Hepatocyte (in vitro differentiated cells): ENCODE measurements around the gene ELOVL5. TPM values are rescaled to one million over a fixed set of nuclear protein-coding genes. Genes with fewer than 3 reads are reported as not detected.
"Not testable (repeated sequence)": the region's sequence is repeated elsewhere in the genome, so short reads cannot be mapped to it uniquely, and the experiment has no call there.

ENCODE experiments used
- DNase-seq: peaks from one replicate; pipeline ENCODE4 v3.0.0-alpha.2; 2016; ENCODE audit warnings: low spot score
- H2AFZ ChIP-seq: fragments of 200-600 bp; sonication (generic); 2 replicates; pipeline ENCODE4 v1.6.0; 2016; ENCODE audit warnings: antibody characterized with exemption, mild to moderate bottlenecking
- H3K27ac ChIP-seq: fragments of 200-600 bp; sonication (generic); 2 replicates; pipeline ENCODE4 v1.5.1; 2016; ENCODE audit warnings: mild to moderate bottlenecking
- H3K27me3 ChIP-seq: fragments of 200-600 bp; sonication (generic); 2 replicates; pipeline ENCODE4 v1.6.1; 2016
- H3K36me3 ChIP-seq: fragments of 200-600 bp; sonication (generic); replicated peaks from 2 replicates; pipeline ENCODE4 v1.5.1; 2016; ENCODE audit warnings: low read depth; ENCODE audit not compliant: insufficient read depth
- H3K4me1 ChIP-seq: fragments of 200-600 bp; sonication (generic); 2 replicates; pipeline ENCODE4 v1.5.1; 2016; ENCODE audit warnings: mild to moderate bottlenecking, moderate library complexity; ENCODE audit not compliant: insufficient read depth
- H3K4me2 ChIP-seq: fragments of 200-600 bp; sonication (generic); 2 replicates; pipeline ENCODE4 v1.6.0; 2016
- H3K4me3 ChIP-seq: fragments of 200-600 bp; sonication (generic); 2 replicates; pipeline ENCODE4 v1.5.1; 2016; ENCODE audit warnings: mild to moderate bottlenecking
- H3K79me2 ChIP-seq: fragments of 200-600 bp; sonication (generic); 2 replicates; pipeline ENCODE4 v1.6.0; 2017; ENCODE audit warnings: mild to moderate bottlenecking
- H3K9me2 ChIP-seq: fragments of 200-600 bp; sonication (generic); replicated peaks from 2 replicates; pipeline ENCODE4 v1.6.0; 2017; ENCODE audit warnings: mild to moderate bottlenecking; ENCODE audit not compliant: insufficient read depth
- H3K9me3 ChIP-seq: fragments of 200-600 bp; sonication (generic); 2 replicates; pipeline ENCODE4 v1.5.1; 2016; ENCODE audit warnings: low read depth, mild to moderate bottlenecking
- H4K20me1 ChIP-seq: fragments of 200-600 bp; sonication (generic); 2 replicates; pipeline ENCODE4 v1.6.0; 2016; ENCODE audit warnings: mild to moderate bottlenecking; ENCODE audit not compliant: insufficient read depth, poor library complexity, severe bottlenecking
- CTCF ChIP-seq: fragments of 200-600 bp; sonication (generic); IDR thresholded peaks from 2 replicates; pipeline ENCODE4 v1.5.1; 2016; ENCODE audit warnings: antibody characterized with exemption, mild to moderate bottlenecking; ENCODE audit not compliant: poor library complexity
- EZH2 ChIP-seq: fragments of 200-600 bp; sonication (generic); IDR thresholded peaks from 2 replicates; pipeline ENCODE4 v1.6.1; 2016; ENCODE audit warnings: antibody characterized with exemption, mild to moderate bottlenecking, borderline replicate concordance
- EZH2phosphoT487 ChIP-seq: fragments of 200-600 bp; sonication (generic); IDR thresholded peaks from one replicate; pipeline ENCODE4 v1.6.1; 2018; ENCODE audit warnings: antibody characterized with exemption, mild to moderate bottlenecking, low read depth, moderate library complexity; ENCODE audit not compliant: unreplicated experiment, severe bottlenecking
- WGBS: methylation state at CpG from one replicate; pipeline ENCODE4 v1.1.6; 2016; ENCODE audit warnings: low lambda C conversion rate; ENCODE audit errors: missing lambda C conversion rate; 5-methylcytosine and 5-hydroxymethylcytosine counted together
- polyA plus RNA-seq: library from polyadenylated mRNA; unstranded; fragments of >200 nt; fragmentation: Nextera tagmentation; extraction: Ambion mirVana; gene quantifications from 2 replicates; pipeline ENCODE4 v1.2.1, GENCODE V29; 2016
- total RNA-seq: library from RNA; depleted of rRNA; stranded (reverse); fragments of >200 nt; gene quantifications from 2 replicates; pipeline ENCODE4 v1.2.3, GENCODE V29; 2014

ELOVL5 gene
- total and polyA plus RNA-seq, 2 experiments from 2014 or later, result 144 to 156 TPM

GRCh38 chr6:53391170-53391569, 42.4 kb upstream of the ELOVL5 start:
- Histone ChIP-seq H3K4me2 (no peak overlapping the region), H3K9me2 (no peaks in the 10 kb centered on the region), H3K79me2 (no peaks in the 10 kb centered on the region), H3K27ac (no peak overlapping the region), H3K27me3 (no peaks in the 10 kb centered on the region), H2AFZ (no peak overlapping the region), H3K4me1 (no peaks in the 10 kb centered on the region), H3K9me3 (no peaks in the 10 kb centered on the region), H3K36me3 (no peaks in the 10 kb centered on the region), H4K20me1 (no peaks in the 10 kb centered on the region), H3K4me3 (no peak overlapping the region)
- no peak for DNase-seq
- WGBS, result 79% methylated on average over 3 of the region's 3 CpGs
- no peak for TF ChIP-seq EZH2phosphoT487
- TF ChIP-seq CTCF, result no peak
- no peak for TF ChIP-seq EZH2

DNA sequence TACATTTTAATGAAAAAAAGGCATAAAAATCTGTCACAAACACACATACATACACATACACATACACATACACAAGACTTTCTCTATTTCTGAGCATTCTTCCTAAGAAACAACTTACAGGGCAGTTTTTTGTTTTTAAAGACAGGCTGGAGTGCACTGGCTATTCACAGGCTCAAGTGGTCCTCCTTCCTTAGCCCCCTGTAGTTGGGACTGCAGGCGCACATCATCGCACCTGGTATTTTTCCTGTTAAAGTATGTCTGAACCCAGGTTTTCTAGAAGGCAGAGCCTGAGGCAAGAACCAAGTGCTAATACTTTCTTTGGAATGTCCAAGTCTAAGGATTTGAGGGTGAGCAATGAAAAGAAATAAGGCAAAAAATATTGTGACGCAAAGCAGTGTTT, 41.3 kb upstream of the ELOVL5 start:
- TF ChIP-seq EZH2, result no peak
- TF ChIP-seq EZH2phosphoT487, result no peak
- no peak for TF ChIP-seq CTCF
- H3K27me3 ChIP-seq, result no peaks in the 10 kb centered on the region
- no peaks in the 10 kb centered on the region for H3K9me2 ChIP-seq
- no peaks in the 10 kb centered on the region for H4K20me1 ChIP-seq
- no peak overlapping the region for H3K27ac ChIP-seq
- no peak overlapping the region for H3K4me3 ChIP-seq
- no peak overlapping the region for H2AFZ ChIP-seq
- no peaks in the 10 kb centered on the region for H3K9me3 ChIP-seq
- DNase-seq, result no peak
- no peak overlapping the region for H3K4me2 ChIP-seq
- no peaks in the 10 kb centered on the region for H3K4me1 ChIP-seq
- H3K36me3 ChIP-seq, result no peaks in the 10 kb centered on the region
- no peaks in the 10 kb centered on the region for H3K79me2 ChIP-seq
- 93% methylated on average over 3 of the region's 3 CpGs for WGBS

DNA sequence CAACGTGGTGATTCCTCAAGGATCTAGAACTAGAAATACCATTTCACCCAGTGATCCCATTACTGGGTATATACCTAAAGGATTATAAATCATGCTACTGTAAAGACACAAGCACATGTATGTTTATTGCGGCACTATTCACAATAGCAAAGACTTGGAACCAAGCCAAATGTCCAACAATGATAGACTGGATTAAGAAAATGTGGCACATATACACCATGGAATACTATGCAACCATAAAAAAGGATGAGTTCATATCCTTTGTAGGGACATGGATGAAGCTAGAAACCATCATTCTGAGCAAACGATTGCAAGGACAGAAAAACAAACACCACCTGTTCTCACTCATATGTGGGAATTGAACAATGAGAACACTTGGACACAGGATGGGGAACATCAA, 39.9 kb upstream of the ELOVL5 start:
- H3K36me3 ChIP-seq, DNase-seq, H3K4me1 ChIP-seq, H3K4me3 ChIP-seq, H3K79me2 ChIP-seq, H3K9me3 ChIP-seq, H3K27ac ChIP-seq, H3K9me2 ChIP-seq, H4K20me1 ChIP-seq, H2AFZ ChIP-seq, H3K4me2 ChIP-seq, H3K27me3 ChIP-seq: not testable (repeated sequence)
- 79% methylated on average over 3 of the region's 3 CpGs for WGBS

DNA sequence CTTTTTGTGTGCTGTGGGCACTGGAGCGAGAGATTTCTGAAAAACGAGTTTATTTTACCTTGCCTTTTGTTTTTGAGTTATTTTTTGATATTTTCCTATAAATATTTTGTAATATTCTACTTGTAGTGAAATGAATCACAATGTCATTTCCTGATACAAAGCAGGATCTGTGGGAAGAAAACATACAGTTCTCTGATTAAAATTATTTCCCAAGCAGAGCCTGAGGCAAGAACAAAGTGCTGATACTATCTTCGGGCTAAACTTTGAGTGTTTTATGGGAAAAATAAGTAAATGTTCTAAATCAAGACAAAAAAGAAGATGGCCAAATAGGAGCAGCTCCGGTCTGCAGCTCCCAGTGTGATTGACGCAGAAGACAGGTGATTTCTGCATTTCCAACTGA, 33.7 kb upstream of the ELOVL5 start:
- Histone ChIP-seq H3K27me3 (no peaks in the 10 kb centered on the region), H3K36me3 (no peaks in the 10 kb centered on the region), H3K4me1 (peaks cover 8% of the 10 kb centered on the region), H2AFZ (no peak overlapping the region), H3K27ac (no peak overlapping the region), H3K4me3 (no peak overlapping the region), H4K20me1 (no peaks in the 10 kb centered on the region), H3K9me2 (no peaks in the 10 kb centered on the region), H3K9me3 (no peaks in the 10 kb centered on the region), H3K79me2 (no peaks in the 10 kb centered on the region), H3K4me2 (no peak overlapping the region)
- TF ChIP-seq EZH2 (no peak), CTCF (no peak), EZH2phosphoT487 (no peak)
- DNase-seq, result no peak
- WGBS, result 89% methylated on average over 5 of the region's 5 CpGs
